GM23338 (cell line): ENCODE measurements around the gene FATE1. TPM values are rescaled to one million over a fixed set of nuclear protein-coding genes. Genes with fewer than 3 reads are reported as not detected.

Source experiments
- ATAC-seq: fragments of 200-7000 bp; cut with Tn5 transposase; 3 replicates; pipeline ENCODE4 v1.9.1; 2020
- DNase-seq: peaks from one replicate; pipeline ENCODE4 v3.0.0-alpha.2; 2015; ENCODE audit warnings: low spot score
- H2AFZ ChIP-seq: fragments of 200-600 bp; sonication (generic); 2 replicates; pipeline ENCODE4 v1.8.0; 2016; ENCODE audit warnings: antibody characterized with exemption, mild to moderate bottlenecking, moderate library complexity
- H3F3A ChIP-seq: fragments of 200-600 bp; sonication (generic); replicated peaks from 2 replicates; pipeline ENCODE4 v1.8.0; 2017; ENCODE audit warnings: antibody characterized with exemption, mixed run types, low read depth
- H3K27ac ChIP-seq: fragments of 200-600 bp; sonication (generic); 2 replicates; pipeline ENCODE4 v1.6.1; 2016; ENCODE audit warnings: low read depth
- H3K27me3 ChIP-seq: fragments of 200-600 bp; sonication (generic); 2 replicates; pipeline ENCODE4 v1.8.0; 2016; ENCODE audit warnings: mild to moderate bottlenecking, mixed run types, moderate library complexity; ENCODE audit not compliant: insufficient read depth
- H3K36me3 ChIP-seq: fragments of 200-600 bp; sonication (generic); 2 replicates; pipeline ENCODE4 v1.8.0; 2016; ENCODE audit warnings: mild to moderate bottlenecking; ENCODE audit not compliant: insufficient read depth
- H3K4me1 ChIP-seq: fragments of 200-600 bp; sonication (generic); 2 replicates; pipeline ENCODE4 v1.8.0; 2016; ENCODE audit warnings: mild to moderate bottlenecking, moderate library complexity; ENCODE audit not compliant: insufficient read depth
- H3K4me2 ChIP-seq: fragments of 200-600 bp; sonication (generic); 2 replicates; pipeline ENCODE4 v1.7.1; 2017; ENCODE audit warnings: mixed run types
- H3K4me3 ChIP-seq: fragments of 200-600 bp; sonication (generic); 2 replicates; pipeline ENCODE4 v1.6.1; 2016; ENCODE audit warnings: mixed run types
- H3K79me2 ChIP-seq: fragments of 200-600 bp; sonication (generic); replicated peaks from 2 replicates; pipeline ENCODE4 v1.8.0; 2017; ENCODE audit warnings: mild to moderate bottlenecking; ENCODE audit not compliant: insufficient read depth
- H3K9me2 ChIP-seq: fragments of 200-600 bp; sonication (generic); 2 replicates; pipeline ENCODE4 v1.8.0; 2017; ENCODE audit not compliant: insufficient read depth
- H4K20me1 ChIP-seq: fragments of 200-600 bp; sonication (generic); replicated peaks from 2 replicates; pipeline ENCODE4 v1.8.0; 2017; ENCODE audit warnings: mild to moderate bottlenecking; ENCODE audit not compliant: insufficient read depth
- H3K27ac Mint-ChIP-seq: 2 replicates; pipeline ENCODE4 v1.8.0; 2020; ENCODE audit warnings: inconsistent platforms, mild to moderate bottlenecking, moderate library complexity, mixed read lengths
- H3K27me3 Mint-ChIP-seq: 3 replicates; pipeline ENCODE4 v1.8.0; 2022; ENCODE audit warnings: low read depth, mild to moderate bottlenecking, moderate library complexity, mixed read lengths, inconsistent platforms; ENCODE audit not compliant: insufficient read depth, poor library complexity
- H3K36me3 Mint-ChIP-seq: 3 replicates; pipeline ENCODE4 v1.8.0; 2021; ENCODE audit warnings: low read depth, mild to moderate bottlenecking, inconsistent platforms, moderate library complexity, mixed read lengths
- H3K4me1 Mint-ChIP-seq: 3 replicates; pipeline ENCODE4 v1.8.0; 2020; ENCODE audit warnings: mild to moderate bottlenecking, inconsistent platforms, mixed read lengths
- H3K4me3 Mint-ChIP-seq: 3 replicates; pipeline ENCODE4 v1.8.0; 2021; ENCODE audit warnings: moderate library complexity, mild to moderate bottlenecking, inconsistent platforms, mixed read lengths
- H3K9me3 Mint-ChIP-seq: 3 replicates; pipeline ENCODE4 v1.8.0; 2020; ENCODE audit warnings: moderate library complexity, mild to moderate bottlenecking, inconsistent platforms, mixed read lengths
- CREB1 ChIP-seq: fragments of 250-450 bp; sonication (Bioruptor Pico); IDR thresholded peaks from 2 replicates; pipeline ENCODE4 v1.5.0; 2020; ENCODE audit warnings: low read depth, mild to moderate bottlenecking, moderate library complexity
- CTCF ChIP-seq, 2 experiments: fragments of 200-600 bp in 1 of 2; sonication (generic) in 1 of 2; conservative IDR thresholded peaks; 2 replicates each; pipeline versions ENCODE4 v1.5.1 to v1.6.1; 2016 to 2017; ENCODE audit warnings: antibody characterized with exemption in 2 of 2, low read depth in 2 of 2, mild to moderate bottlenecking in 2 of 2, moderate library complexity in 1 of 2
- EZH2phosphoT487 ChIP-seq: fragments of 200-600 bp; sonication (generic); IDR thresholded peaks from one replicate; pipeline ENCODE4 v1.8.1; 2018; ENCODE audit warnings: antibody characterized with exemption; ENCODE audit not compliant: unreplicated experiment
- JUNB ChIP-seq: IDR thresholded peaks from one replicate; pipeline ENCODE4 v1.6.1; 2016; ENCODE audit warnings: antibody characterized with exemption; ENCODE audit not compliant: unreplicated experiment
- NANOG ChIP-seq: IDR thresholded peaks from 2 replicates; pipeline ENCODE4 v1.6.1; 2016; ENCODE audit warnings: antibody characterized with exemption, borderline replicate concordance
- POLR2AphosphoS5 ChIP-seq: IDR thresholded peaks from 2 replicates; pipeline ENCODE4 v1.6.1; 2016; ENCODE audit warnings: antibody characterized with exemption, low read depth
- STAT1 ChIP-seq: IDR thresholded peaks from one replicate; pipeline ENCODE4 v1.6.1; 2016; ENCODE audit warnings: antibody characterized with exemption; ENCODE audit not compliant: unreplicated experiment
- ZNF114 ChIP-seq: fragments of 250-450 bp; sonication (Bioruptor Pico); IDR thresholded peaks from 2 replicates; pipeline ENCODE4 v1.5.0; 2020; ENCODE audit warnings: mild to moderate bottlenecking, moderate library complexity
- ZNF331 ChIP-seq: fragments of 250-450 bp; sonication (Bioruptor Pico); IDR thresholded peaks from 2 replicates; pipeline ENCODE4 v1.5.0; 2020; ENCODE audit warnings: low read depth, mild to moderate bottlenecking, moderate library complexity
- polyA plus RNA-seq: library from polyadenylated mRNA; unstranded; fragments of >200 nt; fragmentation: Nextera tagmentation; extraction: Ambion mirVana; gene quantifications from 2 replicates; pipeline ENCODE4 v1.2.1, GENCODE V29; 2016
- total RNA-seq: library from RNA; depleted of rRNA; stranded (reverse); fragments of >200 nt; shearing (Covaris generic); gene quantifications from 2 replicates; pipeline ENCODE4 v1.2.3, GENCODE V29; 2014
- TF ChIP-seq, protein P1 (sequence below): IDR thresholded peaks from one replicate; pipeline ENCODE4 v1.6.1; 2018; ENCODE audit warnings: antibody characterized with exemption; ENCODE audit not compliant: unreplicated experiment

FATE1 gene
- total and polyA plus RNA-seq, 2 experiments from 2014 or later = 0.31 TPM; not detected in 1

DNA sequence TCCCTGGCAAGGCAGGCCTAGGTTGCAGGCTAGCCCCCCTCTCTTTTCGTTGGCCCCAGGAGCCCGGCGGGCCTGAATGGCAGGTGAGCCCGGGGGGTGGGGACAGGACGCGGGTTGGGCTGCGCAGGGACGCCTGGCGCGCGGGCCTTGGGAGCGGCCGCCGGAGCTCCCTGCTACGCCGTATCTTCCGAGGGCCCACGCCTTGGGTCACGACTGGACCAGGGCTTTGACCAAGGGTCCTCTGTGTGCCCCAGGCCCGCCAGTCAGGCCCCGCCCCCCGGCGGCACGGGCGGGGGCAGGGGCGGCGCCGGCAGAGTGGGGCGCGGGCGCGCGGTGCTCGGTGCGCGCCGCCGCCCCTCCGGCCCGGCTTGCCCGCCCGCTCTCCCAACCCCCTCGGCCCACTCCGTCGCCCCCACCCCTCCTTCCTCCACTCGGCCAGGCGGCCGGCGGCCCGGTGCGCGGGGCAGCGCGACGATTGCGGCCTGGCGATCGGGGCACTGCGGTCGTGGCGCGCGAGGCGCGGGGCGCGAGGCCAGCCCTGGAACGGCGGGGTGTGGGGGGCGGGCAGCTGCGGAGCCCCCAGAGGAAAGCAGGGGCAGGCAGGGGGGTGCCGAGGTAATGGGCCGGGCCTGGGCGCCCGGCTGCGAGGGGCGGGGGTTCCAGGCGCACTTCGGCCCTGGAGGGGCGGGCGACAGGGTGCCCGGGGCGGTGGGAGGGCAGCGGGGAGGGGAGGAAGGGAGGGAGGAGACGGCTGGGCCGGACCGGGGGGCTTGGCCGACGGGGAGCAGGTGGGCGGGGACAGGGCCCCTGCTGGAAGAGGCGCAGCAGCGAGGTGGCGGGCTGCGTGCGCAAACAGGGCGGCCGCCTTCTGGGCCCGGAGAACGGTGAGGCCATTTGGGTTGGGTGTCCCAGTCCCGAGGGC lies 20.9 kb upstream of the FATE1 start, which contains the start of gene PRRG3:
Gene PRRG3 (plus strand): TSS at position 798 of the 922 bp plus-strand sequence. CDS start 3,357 bp downstream, outside the sequence.
- H4K20me1 ChIP-seq = no peaks in the 10 kb centered on the region
- peak within 1 kb of the TSS; percentile 38; the same call in 1 of the 2 replicates for H2AFZ ChIP-seq
- no peaks in the 10 kb centered on the region for H3K79me2 ChIP-seq
- no peak within 1 kb of the TSS for H3K27ac ChIP-seq
- H3K36me3 ChIP-seq = no peaks in the 10 kb centered on the region
- H3K27ac Mint-ChIP-seq = no peak within 1 kb of the TSS
- peak within 1 kb of the TSS; percentile 53 for H3K4me3 ChIP-seq
- no peaks in the 10 kb centered on the region for H3K9me2 ChIP-seq
- H3K27me3 Mint-ChIP-seq = peaks cover 13% of the 10 kb centered on the region
- peaks cover 5% of the 10 kb centered on the region; the same call in 1 of the 2 replicates for H3K4me1 ChIP-seq
- peak; percentile 71 for ATAC-seq
- no peaks in the 10 kb centered on the region for H3K36me3 Mint-ChIP-seq
- H3K4me3 Mint-ChIP-seq = peak within 1 kb of the TSS; percentile 79
- TF ChIP-seq CREB1 (no peak), POLR2AphosphoS5 (0 out of 2 replicates have a peak, but pooled peaks have one; percentile 38), ZNF331 (CRISPR knock-in tag) (no peak)
- peak; percentile 48 for DNase-seq
- no peaks in the 10 kb centered on the region for H3F3A ChIP-seq
- H3K4me2 ChIP-seq = peak within 1 kb of the TSS; percentile 74
- H3K27me3 ChIP-seq = peaks cover 4% of the 10 kb centered on the region; the same call in 1 of the 2 replicates
- H3K9me3 Mint-ChIP-seq = no peaks in the 10 kb centered on the region
- H3K4me1 Mint-ChIP-seq = peaks cover 7% of the 10 kb centered on the region

DNA sequence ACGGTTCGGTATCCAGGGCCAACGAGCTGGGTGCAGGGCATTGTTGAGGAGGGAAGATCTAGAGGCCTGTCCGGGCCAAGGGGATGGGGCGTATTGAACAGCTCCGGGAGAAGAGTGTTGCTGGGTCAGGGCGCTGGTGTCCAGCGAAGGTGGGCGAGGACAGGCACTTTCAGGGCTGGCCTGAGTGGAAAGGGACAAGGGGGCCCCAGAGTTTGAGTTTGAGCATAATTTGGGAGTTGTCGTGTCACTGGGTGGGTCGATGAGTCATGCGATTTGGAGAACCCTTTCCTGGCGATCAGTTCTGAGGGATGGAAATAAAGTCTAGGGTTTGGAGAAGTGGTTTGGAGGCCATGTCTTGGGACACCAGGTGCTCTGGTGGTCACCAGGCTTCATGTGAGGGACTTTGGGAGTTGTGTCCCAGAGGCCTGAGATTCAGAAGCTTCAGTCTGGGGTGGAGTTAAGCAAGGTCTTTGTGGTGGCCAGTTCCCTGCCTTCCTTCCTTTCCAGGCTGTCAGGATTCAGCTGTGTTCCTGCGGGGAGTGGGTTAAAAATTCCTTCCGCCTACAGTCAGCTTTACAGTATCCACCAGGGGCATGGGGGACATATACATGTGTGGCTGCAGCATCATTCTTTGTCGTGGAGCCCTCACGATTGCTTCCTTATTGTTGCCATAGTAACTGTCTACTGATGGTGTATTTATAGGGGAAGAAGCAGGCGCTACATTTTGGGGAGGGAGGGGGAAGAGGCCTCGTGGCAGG lies 20.1 kb upstream of the FATE1 start:
- no peak overlapping the region for H2AFZ ChIP-seq
- no peak overlapping the region for H3K27ac ChIP-seq
- Mint-ChIP-seq H3K27me3 (peaks cover 13% of the 10 kb centered on the region), H3K4me1 (peaks cover 7% of the 10 kb centered on the region), H3K9me3 (no peaks in the 10 kb centered on the region), H3K36me3 (no peaks in the 10 kb centered on the region), H3K4me3 (peak overlapping the region; percentile 79), H3K27ac (no peak overlapping the region)
- H3K4me1 ChIP-seq = peaks cover 5% of the 10 kb centered on the region; the same call in 1 of the 2 replicates
- H3K36me3 ChIP-seq = no peaks in the 10 kb centered on the region
- peaks cover 4% of the 10 kb centered on the region; the same call in 1 of the 2 replicates for H3K27me3 ChIP-seq
- DNase-seq (no peak), ATAC-seq (no peak)
- H3K4me2 ChIP-seq = peak overlapping the region; percentile 74
- no peaks in the 10 kb centered on the region for H3K9me2 ChIP-seq
- H3K4me3 ChIP-seq = peak overlapping the region; percentile 53
- no peaks in the 10 kb centered on the region for H4K20me1 ChIP-seq
- no peaks in the 10 kb centered on the region for H3F3A ChIP-seq
- H3K79me2 ChIP-seq = no peaks in the 10 kb centered on the region
- TF ChIP-seq ZNF114 (CRISPR knock-in tag) (no peak), JUNB (no peak), NANOG (no peak), CTCF (conservative IDR thresholded peaks at IDR 0.05; ENCODE audit: low read depth in 2 of 2) (no peak), ZNF331 (CRISPR knock-in tag) (no peak), EZH2phosphoT487 (no peak), STAT1 (no peak)
- TF ChIP-seq, protein P1, sequence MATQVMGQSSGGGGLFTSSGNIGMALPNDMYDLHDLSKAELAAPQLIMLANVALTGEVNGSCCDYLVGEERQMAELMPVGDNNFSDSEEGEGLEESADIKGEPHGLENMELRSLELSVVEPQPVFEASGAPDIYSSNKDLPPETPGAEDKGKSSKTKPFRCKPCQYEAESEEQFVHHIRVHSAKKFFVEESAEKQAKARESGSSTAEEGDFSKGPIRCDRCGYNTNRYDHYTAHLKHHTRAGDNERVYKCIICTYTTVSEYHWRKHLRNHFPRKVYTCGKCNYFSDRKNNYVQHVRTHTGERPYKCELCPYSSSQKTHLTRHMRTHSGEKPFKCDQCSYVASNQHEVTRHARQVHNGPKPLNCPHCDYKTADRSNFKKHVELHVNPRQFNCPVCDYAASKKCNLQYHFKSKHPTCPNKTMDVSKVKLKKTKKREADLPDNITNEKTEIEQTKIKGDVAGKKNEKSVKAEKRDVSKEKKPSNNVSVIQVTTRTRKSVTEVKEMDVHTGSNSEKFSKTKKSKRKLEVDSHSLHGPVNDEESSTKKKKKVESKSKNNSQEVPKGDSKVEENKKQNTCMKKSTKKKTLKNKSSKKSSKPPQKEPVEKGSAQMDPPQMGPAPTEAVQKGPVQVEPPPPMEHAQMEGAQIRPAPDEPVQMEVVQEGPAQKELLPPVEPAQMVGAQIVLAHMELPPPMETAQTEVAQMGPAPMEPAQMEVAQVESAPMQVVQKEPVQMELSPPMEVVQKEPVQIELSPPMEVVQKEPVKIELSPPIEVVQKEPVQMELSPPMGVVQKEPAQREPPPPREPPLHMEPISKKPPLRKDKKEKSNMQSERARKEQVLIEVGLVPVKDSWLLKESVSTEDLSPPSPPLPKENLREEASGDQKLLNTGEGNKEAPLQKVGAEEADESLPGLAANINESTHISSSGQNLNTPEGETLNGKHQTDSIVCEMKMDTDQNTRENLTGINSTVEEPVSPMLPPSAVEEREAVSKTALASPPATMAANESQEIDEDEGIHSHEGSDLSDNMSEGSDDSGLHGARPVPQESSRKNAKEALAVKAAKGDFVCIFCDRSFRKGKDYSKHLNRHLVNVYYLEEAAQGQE = no peak
